Tibial nerve (tissue), 4 donors: ENCODE measurements around the gene TFB1M. TPM values are rescaled to one million over a fixed set of nuclear protein-coding genes. Genes with fewer than 3 reads are reported as not detected.

ENCODE experiments used
- DNase-seq, 2 donors: peaks; one replicate each; pipeline ENCODE4 v3.0.0-alpha.2; 2019; ENCODE audit warnings: low spot score in 2 of 2
- H3K27ac ChIP-seq, 4 donors: fragments of 200-600 bp; sonication (generic) in 3 of 4; one replicate each; pipeline ENCODE4 v1.5.1; 2017 to 2019; ENCODE audit warnings: mild to moderate bottlenecking in 1 of 4
- H3K27me3 ChIP-seq, 2 donors: fragments of 200-600 bp; sonication (generic) in 1 of 2; one replicate each; pipeline versions ENCODE4 v1.5.1 to v1.6.0; 2017 to 2019
- H3K36me3 ChIP-seq, 3 donors: fragments of 200-600 bp; sonication (generic); one replicate each; pipeline ENCODE4 v1.5.1; 2018 to 2019
- H3K4me1 ChIP-seq, 4 donors: fragments of 200-600 bp; sonication (generic) in 3 of 4; one replicate each; pipeline ENCODE4 v1.5.1; 2017 to 2019
- H3K4me3 ChIP-seq, 4 donors: fragments of 200-600 bp; sonication (generic) in 3 of 4; one replicate each; pipeline ENCODE4 v1.5.1; 2017 to 2019; ENCODE audit warnings: mild to moderate bottlenecking in 1 of 4, moderate library complexity in 1 of 4
- H3K9me3 ChIP-seq, 4 donors: fragments of 200-600 bp; sonication (generic) in 3 of 4; one replicate each; pipeline ENCODE4 v1.5.1; 2017 to 2019
- EP300 ChIP-seq, 2 donors: sonication (generic); formaldehyde crosslinking; IDR thresholded peaks; one replicate each; pipeline ENCODE4 v1.6.1; 2017; ENCODE audit warnings: antibody characterized with exemption in 2 of 2, mild to moderate bottlenecking in 1 of 2
- POLR2A ChIP-seq, 2 donors: fragments of 450-650 bp; IDR thresholded peaks; one replicate each; pipeline ENCODE4 v1.6.1; 2017; ENCODE audit warnings: antibody characterized with exemption in 2 of 2, mild to moderate bottlenecking in 2 of 2, moderate library complexity in 2 of 2
- WGBS, 2 donors: methylation state at CpG; one replicate each; pipeline ENCODE4 v1.1.5; 2018; 5-methylcytosine and 5-hydroxymethylcytosine counted together
- total RNA-seq, 4 donors: library from RNA; depleted of rRNA; stranded (reverse); fragments of >200 nt; gene quantifications; one replicate each; pipeline ENCODE4 v1.1.0, GENCODE V29; 2016
- TF ChIP-seq, protein P1 (sequence below), 5 experiments: fragments of 200-600 bp in 3 of 5; fragments of 450-650 bp in 2 of 5; sonication (generic) in 3 of 5; IDR thresholded peaks; one replicate each; pipeline ENCODE4 v1.5.1; 2016 to 2019; ENCODE audit warnings: antibody characterized with exemption in 5 of 5, mild to moderate bottlenecking in 3 of 5, moderate library complexity in 2 of 5

The TFB1M gene
- total RNA-seq, 4 donors from 2014 or later = 21.4 to 52.7 (median 22.1) TPM

DNA sequence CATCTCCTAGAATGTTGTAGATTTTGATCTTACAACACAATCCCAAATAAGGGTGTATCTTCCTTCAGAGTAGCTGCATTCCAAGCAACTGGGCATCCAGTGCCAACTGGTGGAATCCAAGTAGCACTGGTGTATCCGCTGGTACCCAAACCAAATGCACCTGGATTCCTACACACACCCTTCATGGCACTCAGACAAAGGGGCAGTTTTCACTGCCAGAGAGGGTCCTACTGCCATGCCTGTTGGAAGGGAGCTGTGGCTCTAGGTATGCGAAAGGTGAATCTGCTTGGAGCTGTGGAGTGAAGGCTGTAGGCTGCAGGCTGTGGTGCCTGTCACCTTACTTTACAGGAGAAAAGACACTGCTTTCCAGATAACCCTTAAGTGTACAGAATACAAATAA is 67.5 kb downstream of the TFB1M start:
- Histone ChIP-seq H3K4me3 (no peak overlapping the region), H3K27me3 (no peaks in the 10 kb centered on the region), H3K4me1 (peaks cover 0 to 8% (median 0%) of the 10 kb centered on the region in 4 donors), H3K9me3 (no peaks in the 10 kb centered on the region), H3K36me3 (peaks cover 0 to 17% (median 0%) of the 10 kb centered on the region in 3 donors), H3K27ac (no peak overlapping the region)
- TF ChIP-seq, protein P1, sequence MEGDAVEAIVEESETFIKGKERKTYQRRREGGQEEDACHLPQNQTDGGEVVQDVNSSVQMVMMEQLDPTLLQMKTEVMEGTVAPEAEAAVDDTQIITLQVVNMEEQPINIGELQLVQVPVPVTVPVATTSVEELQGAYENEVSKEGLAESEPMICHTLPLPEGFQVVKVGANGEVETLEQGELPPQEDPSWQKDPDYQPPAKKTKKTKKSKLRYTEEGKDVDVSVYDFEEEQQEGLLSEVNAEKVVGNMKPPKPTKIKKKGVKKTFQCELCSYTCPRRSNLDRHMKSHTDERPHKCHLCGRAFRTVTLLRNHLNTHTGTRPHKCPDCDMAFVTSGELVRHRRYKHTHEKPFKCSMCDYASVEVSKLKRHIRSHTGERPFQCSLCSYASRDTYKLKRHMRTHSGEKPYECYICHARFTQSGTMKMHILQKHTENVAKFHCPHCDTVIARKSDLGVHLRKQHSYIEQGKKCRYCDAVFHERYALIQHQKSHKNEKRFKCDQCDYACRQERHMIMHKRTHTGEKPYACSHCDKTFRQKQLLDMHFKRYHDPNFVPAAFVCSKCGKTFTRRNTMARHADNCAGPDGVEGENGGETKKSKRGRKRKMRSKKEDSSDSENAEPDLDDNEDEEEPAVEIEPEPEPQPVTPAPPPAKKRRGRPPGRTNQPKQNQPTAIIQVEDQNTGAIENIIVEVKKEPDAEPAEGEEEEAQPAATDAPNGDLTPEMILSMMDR (IDR thresholded peaks at IDR 0.05) = no peak
- TF ChIP-seq POLR2A (IDR thresholded peaks at IDR 0.05) (no peak), EP300 (IDR thresholded peaks at IDR 0.05) (no peak)
- no peak for DNase-seq
- WGBS, 2 donors = 100% methylated on average over 2 of the region's 2 CpGs

- H3K27me3 ChIP-seq = no peaks in the 10 kb centered on the region
- TF ChIP-seq EP300 (IDR thresholded peaks at IDR 0.05) (no peak), POLR2A (IDR thresholded peaks at IDR 0.05) (no peak)
- TF ChIP-seq, protein P1 (IDR thresholded peaks at IDR 0.05) = no peak
- peaks cover 0 to 8% (median 0%) of the 10 kb centered on the region in 3 donors for H3K36me3 ChIP-seq
- DNase-seq = no peak
- H3K4me1 ChIP-seq = peaks cover 0 to 8% (median 0%) of the 10 kb centered on the region in 4 donors
- no peak overlapping the region for H3K27ac ChIP-seq
- H3K4me3 ChIP-seq = no peak overlapping the region
- 87 to 90% methylated on average over 3 of the region's 3 CpGs for WGBS, 2 donors
- no peaks in the 10 kb centered on the region for H3K9me3 ChIP-seq
Measured at GRCh38 chr6:155245831-155246230, 68.5 kb downstream of the TFB1M start.

GRCh38 chr6:155245193-155245592 is 69.1 kb downstream of the TFB1M start:
- Histone ChIP-seq H3K9me3 (no peaks in the 10 kb centered on the region), H3K27ac (no peak overlapping the region), H3K36me3 (peaks cover 0 to 3% (median 0%) of the 10 kb centered on the region in 3 donors), H3K27me3 (no peaks in the 10 kb centered on the region), H3K4me3 (no peak overlapping the region), H3K4me1 (peaks cover 0 to 8% (median 0%) of the 10 kb centered on the region in 4 donors)
- 88 to 89% methylated on average over 7 of the region's 7 CpGs for WGBS, 2 donors
- TF ChIP-seq POLR2A (IDR thresholded peaks at IDR 0.05) = no peak
- no peak for TF ChIP-seq EP300 (IDR thresholded peaks at IDR 0.05)
- TF ChIP-seq, protein P1 (IDR thresholded peaks at IDR 0.05) = no peak
- DNase-seq = no peak

- Histone ChIP-seq H3K27ac (no peak overlapping the region), H3K9me3 (no peaks in the 10 kb centered on the region)
Measured at GRCh38 chr6:155244434-155244833, 69.8 kb downstream of the TFB1M start.

GRCh38 chr6:155241966-155242365 is 72.3 kb downstream of the TFB1M start:
- no peaks in the 10 kb centered on the region for H3K4me1 ChIP-seq
- DNase-seq = no peak
- H3K27me3 ChIP-seq = no peaks in the 10 kb centered on the region
- TF ChIP-seq EP300 (IDR thresholded peaks at IDR 0.05) = no peak
- no peak for TF ChIP-seq POLR2A (IDR thresholded peaks at IDR 0.05)
- TF ChIP-seq, protein P1 (IDR thresholded peaks at IDR 0.05) = no peak
- WGBS, 2 donors = 76 to 78% methylated on average over 8 of the region's 8 CpGs
- H3K4me3 ChIP-seq = no peak overlapping the region
- H3K36me3 ChIP-seq = peaks cover 0 to 4% (median 0%) of the 10 kb centered on the region in 3 donors
- no peak overlapping the region for H3K27ac ChIP-seq
- no peaks in the 10 kb centered on the region for H3K9me3 ChIP-seq

More at GRCh38 chr6:155244434-155244833, 69.8 kb downstream of the TFB1M start:
- H3K4me3 ChIP-seq = no peak overlapping the region
- peaks cover 0 to 8% (median 0%) of the 10 kb centered on the region in 4 donors for H3K4me1 ChIP-seq
- no peaks in the 10 kb centered on the region for H3K36me3 ChIP-seq
- DNase-seq = no peak
- no peaks in the 10 kb centered on the region for H3K27me3 ChIP-seq
- 71 to 72% methylated on average over 4 of the region's 4 CpGs for WGBS, 2 donors
- no peak for TF ChIP-seq POLR2A (IDR thresholded peaks at IDR 0.05)
- TF ChIP-seq, protein P1 (IDR thresholded peaks at IDR 0.05) = no peak
- no peak for TF ChIP-seq EP300 (IDR thresholded peaks at IDR 0.05)
